ENCODE results near the gene ARAP2.

DNA sequence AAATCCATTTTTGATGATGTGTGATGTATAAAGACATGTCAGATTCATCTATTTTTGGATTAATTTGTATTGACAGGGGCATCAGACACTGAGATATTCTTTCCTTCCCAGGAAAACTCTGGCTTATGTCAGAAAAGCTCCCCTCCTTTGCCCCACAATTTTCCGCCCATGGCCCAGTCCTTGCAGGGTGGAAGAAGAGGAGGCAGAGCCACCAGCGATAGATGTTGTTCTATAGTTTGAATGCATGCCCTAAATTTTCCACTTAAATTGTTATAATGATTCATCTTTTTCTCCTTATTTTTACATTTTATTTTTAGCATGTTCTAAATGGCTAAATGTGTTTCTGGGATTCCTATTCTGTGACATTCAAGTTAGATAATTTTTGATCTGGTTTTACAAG is 149.3 kb downstream of the ARAP2 start:
- TF ChIP-seq, protein P1, sequence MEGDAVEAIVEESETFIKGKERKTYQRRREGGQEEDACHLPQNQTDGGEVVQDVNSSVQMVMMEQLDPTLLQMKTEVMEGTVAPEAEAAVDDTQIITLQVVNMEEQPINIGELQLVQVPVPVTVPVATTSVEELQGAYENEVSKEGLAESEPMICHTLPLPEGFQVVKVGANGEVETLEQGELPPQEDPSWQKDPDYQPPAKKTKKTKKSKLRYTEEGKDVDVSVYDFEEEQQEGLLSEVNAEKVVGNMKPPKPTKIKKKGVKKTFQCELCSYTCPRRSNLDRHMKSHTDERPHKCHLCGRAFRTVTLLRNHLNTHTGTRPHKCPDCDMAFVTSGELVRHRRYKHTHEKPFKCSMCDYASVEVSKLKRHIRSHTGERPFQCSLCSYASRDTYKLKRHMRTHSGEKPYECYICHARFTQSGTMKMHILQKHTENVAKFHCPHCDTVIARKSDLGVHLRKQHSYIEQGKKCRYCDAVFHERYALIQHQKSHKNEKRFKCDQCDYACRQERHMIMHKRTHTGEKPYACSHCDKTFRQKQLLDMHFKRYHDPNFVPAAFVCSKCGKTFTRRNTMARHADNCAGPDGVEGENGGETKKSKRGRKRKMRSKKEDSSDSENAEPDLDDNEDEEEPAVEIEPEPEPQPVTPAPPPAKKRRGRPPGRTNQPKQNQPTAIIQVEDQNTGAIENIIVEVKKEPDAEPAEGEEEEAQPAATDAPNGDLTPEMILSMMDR (IDR thresholded peaks at IDR 0.05), result no peak
- TF ChIP-seq POLR2AphosphoS5 (IDR thresholded peaks at IDR 0.05) (no peak), POLR2A (IDR thresholded peaks at IDR 0.05) (no peak)
